Measurements from ENCODE around the gene MAP1LC3B2. TPM values are rescaled to one million over a fixed set of nuclear protein-coding genes. Genes with fewer than 3 reads are reported as not detected.
"Not testable (repeated sequence)": the region's sequence is repeated elsewhere in the genome, so short reads cannot be mapped to it uniquely, and the experiment has no call there.

MAP1LC3B2 gene
- total and polyA plus RNA-seq, 2 of the 8 experiments (the other 6 are each of a cell fraction or from before 2014, with no cell fraction given), result 0.39 to 1.5 TPM

GRCh38 chr12:116564080-116564479 lies 4.9 kb downstream of the MAP1LC3B2 start:
- Histone ChIP-seq H2BK15ac (ENCODE audit: low read length) (no peak overlapping the region), H3K9ac (replicated peaks in 1 of 4; ENCODE audit: extremely low read depth in 1 of 4, low read depth in 3 of 4, low read length in 3 of 4) (no peak overlapping the region)
- POLR2A ChIA-PET (ENCODE audit: partially characterized antibody), result interaction anchor here (0.7 kb wide), 1 partner anchor 37 kb away, joined by 3 read pairs; no protein-coding TSS in a partner anchor

GRCh38 chr12:116565221-116565620 lies 6.0 kb downstream of the MAP1LC3B2 start:
- H2BK20ac ChIP-seq (ENCODE audit: low read length); H2BK15ac ChIP-seq (ENCODE audit: low read length); H2BK12ac ChIP-seq (ENCODE audit: low read depth, low read length); H3K9me3 ChIP-seq (ENCODE audit: insufficient read depth in 2 of 2, low read depth in 1 of 2, low read length in 1 of 2); H2AK5ac ChIP-seq (ENCODE audit: low read depth, low read length); H3K79me2 ChIP-seq (ENCODE audit: control insufficient read depth in 1 of 2, insufficient read depth in 2 of 2, low read length in 2 of 2); H3K4me2 ChIP-seq (ENCODE audit: insufficient read depth in 1 of 2, low read depth in 2 of 2, low read length in 2 of 2); CTCF ChIA-PET (ENCODE audit: partially characterized antibody); H3K23ac ChIP-seq (ENCODE audit: insufficient read length); H3K4me3 ChIP-seq (ENCODE audit: extremely low read depth in 1 of 4, insufficient read depth in 2 of 4, low read depth in 3 of 4, low read length in 4 of 4); H3K14ac ChIP-seq (ENCODE audit: insufficient read length); H3K27me3 ChIP-seq (replicated peaks in 1 of 4; ENCODE audit: control insufficient read depth in 3 of 4, extremely low read depth in 1 of 4, insufficient read depth in 3 of 4, low read length in 3 of 4); POLR2A ChIA-PET (ENCODE audit: partially characterized antibody); H3K18ac ChIP-seq (ENCODE audit: extremely low read depth, low read length); H2AFZ ChIP-seq (ENCODE audit: low read length); H3K9ac ChIP-seq (replicated peaks in 1 of 4; ENCODE audit: extremely low read depth in 1 of 4, low read depth in 3 of 4, low read length in 3 of 4); H3K23me2 ChIP-seq (ENCODE audit: low read depth, low read length); FAIRE-seq; H3K36me3 ChIP-seq (ENCODE audit: control insufficient read depth in 2 of 4, insufficient read depth in 4 of 4, low read length in 3 of 4); H4K20me1 ChIP-seq (replicated peaks in 1 of 2; ENCODE audit: control insufficient read depth in 1 of 2, insufficient read depth in 2 of 2, low read length in 2 of 2); H3K4ac ChIP-seq (replicated peaks; ENCODE audit: insufficient read length, low read depth, low read length); H3K4me1 ChIP-seq (replicated peaks in 1 of 4; ENCODE audit: control insufficient read depth in 3 of 4, insufficient read depth in 4 of 4, low read length in 3 of 4); H4K5ac ChIP-seq (ENCODE audit: insufficient read length, low read depth, low read length); H3K56ac ChIP-seq (replicated peaks; ENCODE audit: insufficient read length, low read depth, low read length); H4K8ac ChIP-seq (ENCODE audit: extremely low read depth, insufficient read depth, low read length); H3K27ac ChIP-seq (ENCODE audit: low read depth, low read length); H2BK120ac ChIP-seq (replicated peaks; ENCODE audit: low read depth, low read length); H2BK5ac ChIP-seq (ENCODE audit: low read depth, low read length); H3K79me1 ChIP-seq (ENCODE audit: low read depth, low read length); H4K91ac ChIP-seq (replicated peaks; ENCODE audit: insufficient read length, low read length); DNase-seq (ENCODE audit: low read depth in 1 of 2, low spot score in 2 of 2): not testable (repeated sequence)
- WGBS, 2 experiments (ENCODE audit: extremely low coverage in 1 of 2, insufficient coverage in 1 of 2, insufficient read length in 1 of 2, insufficient replicate concordance in 2 of 2, low coverage in 1 of 2, low lambda C conversion rate in 2 of 2, missing lambda C conversion rate in 1 of 2), result 90% methylated on average over 7 of the region's 7 CpGs; no CpG with 5 or more reads in 1 of the 2 experiments

More at GRCh38 chr12:116564080-116564479, 4.9 kb downstream of the MAP1LC3B2 start:
- CTCF ChIA-PET (ENCODE audit: partially characterized antibody), result interaction anchor here (0.6 to 1.2 kb wide), 2 partner anchors 9 to 55 kb away, joined by 3 to 5 read pairs; no protein-coding TSS in a partner anchor
- no peak for DNase-seq (ENCODE audit: low read depth in 1 of 2, low spot score in 2 of 2)
- Histone ChIP-seq H4K20me1 (replicated peaks in 1 of 2; ENCODE audit: control insufficient read depth in 1 of 2, insufficient read depth in 2 of 2, low read length in 2 of 2) (no peaks in the 10 kb centered on the region), H3K27ac (ENCODE audit: low read depth, low read length) (no peak overlapping the region), H2BK20ac (ENCODE audit: low read length) (no peak overlapping the region), H2AFZ (ENCODE audit: low read length) (no peak overlapping the region), H3K23me2 (ENCODE audit: low read depth, low read length) (no peaks in the 10 kb centered on the region), H3K14ac (ENCODE audit: insufficient read length) (no peak overlapping the region), H3K9me3 (ENCODE audit: insufficient read depth in 2 of 2, low read depth in 1 of 2, low read length in 1 of 2) (no peaks in the 10 kb centered on the region), H4K5ac (ENCODE audit: insufficient read length, low read depth, low read length) (no peak overlapping the region), H3K36me3 (ENCODE audit: control insufficient read depth in 2 of 4, insufficient read depth in 4 of 4, low read length in 3 of 4) (no peaks in the 10 kb centered on the region), H3K27me3 (replicated peaks in 1 of 4; ENCODE audit: control insufficient read depth in 3 of 4, extremely low read depth in 1 of 4, insufficient read depth in 3 of 4, low read length in 3 of 4) (no peaks in the 10 kb centered on the region; a peak in 1 of 7 replicates), H2AK5ac (ENCODE audit: low read depth, low read length) (no peak overlapping the region), H3K18ac (ENCODE audit: extremely low read depth, low read length) (no peak overlapping the region), H3K4me1 (replicated peaks in 1 of 4; ENCODE audit: control insufficient read depth in 3 of 4, insufficient read depth in 4 of 4, low read length in 3 of 4) (peaks cover 2 to 5% (median 4%) of the 10 kb centered on the region in 4 experiments), H2BK120ac (replicated peaks; ENCODE audit: low read depth, low read length) (no peak overlapping the region), H3K4ac (replicated peaks; ENCODE audit: insufficient read length, low read depth, low read length) (no peak overlapping the region), H3K56ac (replicated peaks; ENCODE audit: insufficient read length, low read depth, low read length) (no peak overlapping the region), H3K4me2 (ENCODE audit: insufficient read depth in 1 of 2, low read depth in 2 of 2, low read length in 2 of 2) (no peak overlapping the region), H3K79me1 (ENCODE audit: low read depth, low read length) (no peaks in the 10 kb centered on the region), H2BK5ac (ENCODE audit: low read depth, low read length) (no peak overlapping the region), H4K91ac (replicated peaks; ENCODE audit: insufficient read length, low read length) (no peak overlapping the region), H3K23ac (ENCODE audit: insufficient read length) (no peak overlapping the region), H3K79me2 (ENCODE audit: control insufficient read depth in 1 of 2, insufficient read depth in 2 of 2, low read length in 2 of 2) (no peaks in the 10 kb centered on the region), H2BK12ac (ENCODE audit: low read depth, low read length) (no peak overlapping the region), H3K4me3 (ENCODE audit: extremely low read depth in 1 of 4, insufficient read depth in 2 of 4, low read depth in 3 of 4, low read length in 4 of 4) (no peak overlapping the region), H4K8ac (ENCODE audit: extremely low read depth, insufficient read depth, low read length) (no peak overlapping the region)
- FAIRE-seq, result no peak
- TF ChIP-seq RBBP5 (IDR thresholded peaks at IDR 0.05; ENCODE audit: borderline replicate concordance, low read depth, low read length), result no peak

Measured in H1 (cell line).